HEK293 (cell line): ENCODE results near the gene LAMA4.

ENCODE experiments used
- AEBP2 ChIP-seq: fragments of 450-650 bp; formaldehyde crosslinking; IDR thresholded peaks from 2 replicates; pipeline ENCODE4 v1.5.1; 2016; ENCODE audit warnings: missing biosample characterization, missing genetic modification characterization, borderline replicate concordance
- BCL6B ChIP-seq: fragments of 450-650 bp; formaldehyde crosslinking; IDR thresholded peaks from 2 replicates; pipeline ENCODE4 v1.5.1; 2017; ENCODE audit warnings: missing biosample characterization, missing genetic modification characterization
- GLIS1 ChIP-seq: fragments of 450-650 bp; formaldehyde crosslinking; IDR thresholded peaks from 2 replicates; pipeline ENCODE4 v1.5.1; 2016; ENCODE audit warnings: missing biosample characterization, missing genetic modification characterization
- HIC1 ChIP-seq: fragments of 450-650 bp; formaldehyde crosslinking; IDR thresholded peaks from 2 replicates; pipeline ENCODE4 v1.5.1; 2016; ENCODE audit warnings: missing biosample characterization, missing genetic modification characterization
- KLF8 ChIP-seq: fragments of 450-650 bp; formaldehyde crosslinking; IDR thresholded peaks from 2 replicates; pipeline ENCODE4 v1.5.1; 2016; ENCODE audit warnings: missing biosample characterization, missing genetic modification characterization
- PRDM1 ChIP-seq: fragments of 450-650 bp; formaldehyde crosslinking; IDR thresholded peaks from 2 replicates; pipeline ENCODE4; 2016; ENCODE audit warnings: missing biosample characterization, missing genetic modification characterization
- PRDM4 ChIP-seq: fragments of 450-650 bp; formaldehyde crosslinking; IDR thresholded peaks from 2 replicates; pipeline ENCODE4 v1.5.1; 2017; ENCODE audit warnings: missing biosample characterization, missing genetic modification characterization
- PRDM6 ChIP-seq: fragments of 450-650 bp; formaldehyde crosslinking; IDR thresholded peaks from 2 replicates; pipeline ENCODE4 v1.5.1; 2017; ENCODE audit warnings: missing biosample characterization, missing genetic modification characterization
- ZBTB1 ChIP-seq: fragments of 450-650 bp; formaldehyde crosslinking; IDR thresholded peaks from 2 replicates; pipeline ENCODE4 v1.5.1; 2016; ENCODE audit warnings: missing biosample characterization, missing genetic modification characterization
- ZBTB17 ChIP-seq: fragments of 450-650 bp; formaldehyde crosslinking; IDR thresholded peaks from 2 replicates; pipeline ENCODE4 v1.5.1; 2016; ENCODE audit warnings: missing biosample characterization, missing genetic modification characterization
- ZBTB21 ChIP-seq: fragments of 450-650 bp; formaldehyde crosslinking; IDR thresholded peaks from 2 replicates; pipeline ENCODE4 v1.5.1; 2017; ENCODE audit warnings: missing biosample characterization, missing genetic modification characterization
- ZFHX2 ChIP-seq: fragments of 450-650 bp; formaldehyde crosslinking; conservative IDR thresholded peaks from 2 replicates; pipeline ENCODE4 v1.5.1; 2016; ENCODE audit warnings: missing biosample characterization, missing genetic modification characterization
- ZNF148 ChIP-seq: fragments of 450-650 bp; formaldehyde crosslinking; IDR thresholded peaks from 2 replicates; pipeline ENCODE4 v1.5.0; 2017; ENCODE audit warnings: missing biosample characterization, missing genetic modification characterization, borderline replicate concordance
- ZNF18 ChIP-seq: fragments of 450-650 bp; formaldehyde crosslinking; IDR thresholded peaks from 2 replicates; pipeline ENCODE4 v1.5.1; 2016; ENCODE audit warnings: missing biosample characterization, missing genetic modification characterization
- ZNF2 ChIP-seq: fragments of 450-650 bp; formaldehyde crosslinking; IDR thresholded peaks from 2 replicates; pipeline ENCODE4 v1.5.1; 2016; ENCODE audit warnings: missing biosample characterization, missing genetic modification characterization
- ZNF202 ChIP-seq: fragments of 450-650 bp; formaldehyde crosslinking; IDR thresholded peaks from 2 replicates; pipeline ENCODE4 v1.5.1; 2016; ENCODE audit warnings: missing biosample characterization, missing genetic modification characterization, borderline replicate concordance
- ZNF239 ChIP-seq: fragments of 450-650 bp; formaldehyde crosslinking; IDR thresholded peaks from 2 replicates; pipeline ENCODE4 v1.5.1; 2016; ENCODE audit warnings: missing biosample characterization, missing genetic modification characterization
- ZNF302 ChIP-seq: fragments of 450-650 bp; formaldehyde crosslinking; IDR thresholded peaks from 2 replicates; pipeline ENCODE4 v1.5.1; 2016; ENCODE audit warnings: missing biosample characterization, missing genetic modification characterization, low read depth
- ZNF404 ChIP-seq: fragments of 450-650 bp; formaldehyde crosslinking; IDR thresholded peaks from 2 replicates; pipeline ENCODE4 v1.5.1; 2017; ENCODE audit warnings: missing biosample characterization, missing genetic modification characterization
- ZNF488 ChIP-seq: fragments of 450-650 bp; formaldehyde crosslinking; IDR thresholded peaks from 2 replicates; pipeline ENCODE4 v1.5.1; 2016; ENCODE audit warnings: missing biosample characterization, missing genetic modification characterization
- ZNF549 ChIP-seq: fragments of 450-650 bp; IDR thresholded peaks from 2 replicates; pipeline ENCODE4 v1.5.1; 2018; ENCODE audit warnings: missing biosample characterization, missing genetic modification characterization, mild to moderate bottlenecking, inconsistent platforms, moderate library complexity
- ZNF658 ChIP-seq: fragments of 450-650 bp; formaldehyde crosslinking; IDR thresholded peaks from 2 replicates; pipeline ENCODE4; 2016; ENCODE audit warnings: missing biosample characterization, missing genetic modification characterization
- ZNF837 ChIP-seq: fragments of 450-650 bp; formaldehyde crosslinking; IDR thresholded peaks from 2 replicates; pipeline ENCODE4 v1.5.1; 2016; ENCODE audit warnings: missing biosample characterization, missing genetic modification characterization
- ZSCAN5A ChIP-seq: fragments of 450-650 bp; formaldehyde crosslinking; IDR thresholded peaks from 2 replicates; pipeline ENCODE4 v1.5.1; 2016; ENCODE audit warnings: missing biosample characterization, missing genetic modification characterization

Gene LAMA4

GRCh38 chr6:112232845-112233256 is 21.5 kb downstream of the LAMA4 start (continued):
- TF ChIP-seq ZNF18 (tag by site-specific recombination) = peak; percentile 56; the same call in 1 of the 2 replicates
- no peak for TF ChIP-seq ZNF148
- TF ChIP-seq ZNF488 (tag by site-specific recombination) = no peak
- no peak for TF ChIP-seq ZNF202 (tag by site-specific recombination)
- no peak for TF ChIP-seq ZBTB1 (tag by site-specific recombination)
- no peak for TF ChIP-seq ZFHX2 (tag by site-specific recombination)
- no peak for TF ChIP-seq ZNF658 (tag by site-specific recombination)
- TF ChIP-seq PRDM6 (tag by site-specific recombination) = peak; percentile 72
- peak; percentile 26; the same call in 1 of the 2 replicates for TF ChIP-seq KLF8 (tag by site-specific recombination)
- TF ChIP-seq BCL6B (tag by site-specific recombination) = no peak
- TF ChIP-seq ZNF404 (tag by site-specific recombination) = no peak
- TF ChIP-seq HIC1 (tag by site-specific recombination) = peak; percentile 53
- TF ChIP-seq ZNF549 (tag by site-specific recombination) = no peak
- TF ChIP-seq ZNF239 (tag by site-specific recombination) = no peak
- no peak for TF ChIP-seq ZNF2
- TF ChIP-seq AEBP2 (tag by site-specific recombination) = no peak
- TF ChIP-seq ZBTB17 (tag by site-specific recombination) = peak; percentile 89
- TF ChIP-seq PRDM1 (tag by site-specific recombination) = no peak; the same call in 1 of the 2 replicates
- peak; percentile 80; the same call in 1 of the 2 replicates for TF ChIP-seq PRDM4 (tag by site-specific recombination)
- peak; percentile 45; the same call in 1 of the 2 replicates for TF ChIP-seq GLIS1 (tag by site-specific recombination)
- TF ChIP-seq ZSCAN5A = no peak
- TF ChIP-seq ZNF837 (tag by site-specific recombination) = no peak
- TF ChIP-seq ZNF302 = no peak
- peak; percentile 85 for TF ChIP-seq ZBTB21
